Small intestine (tissue), 16 donors: ENCODE measurements around the gene TM4SF4. TPM values are rescaled to one million over a fixed set of nuclear protein-coding genes. Genes with fewer than 3 reads are reported as not detected.

Experiments used
- DNase-seq, 2 donors: peaks; one replicate each; pipeline versions ENCODE4 v3.0.0 to v3.0.0-alpha.2; 2013
- FAIRE-seq: peaks from 2 replicates; lab custom pipeline; 2012; peaks lifted over from hg19 to GRCh38; lab: Jason Lieb, UNC
- H3K27ac ChIP-seq, 3 donors: one replicate each; pipeline ENCODE4 v1.5.1; 2013; ENCODE audit warnings: low read length in 2 of 3, mild to moderate bottlenecking in 2 of 3, control low read depth in 1 of 3, inconsistent platforms in 1 of 3, low read depth in 1 of 3, moderate library complexity in 1 of 3
- H3K27me3 ChIP-seq, 3 donors: one replicate each; pipeline ENCODE4 v1.6.1; 2013; ENCODE audit warnings: low read length in 3 of 3, inconsistent platforms in 1 of 3; ENCODE audit not compliant: control insufficient read depth in 3 of 3, insufficient read depth in 3 of 3
- H3K36me3 ChIP-seq, 3 donors: one replicate each; pipeline ENCODE4 v1.6.1; 2013; ENCODE audit warnings: low read length in 3 of 3, inconsistent platforms in 1 of 3, low read depth in 1 of 3, mild to moderate bottlenecking in 1 of 3, moderate library complexity in 1 of 3; ENCODE audit not compliant: control insufficient read depth in 3 of 3, insufficient read depth in 2 of 3
- H3K4me1 ChIP-seq, 3 donors: one replicate each; pipeline ENCODE4 v1.6.1; 2013; ENCODE audit warnings: low read length in 2 of 3, inconsistent platforms in 1 of 3, low read depth in 1 of 3, mild to moderate bottlenecking in 1 of 3, moderate library complexity in 1 of 3; ENCODE audit not compliant: control insufficient read depth in 3 of 3, insufficient read depth in 2 of 3
- H3K4me3 ChIP-seq, 3 donors: one replicate each; pipeline ENCODE4 v1.5.1; 2013; ENCODE audit warnings: low read length in 3 of 3, control low read depth in 1 of 3, inconsistent platforms in 1 of 3, low read depth in 1 of 3, mild to moderate bottlenecking in 1 of 3, moderate library complexity in 1 of 3
- H3K9me3 ChIP-seq, 2 donors: one replicate each; pipeline ENCODE4 v1.6.1; 2013; ENCODE audit warnings: low read depth in 1 of 2, low read length in 1 of 2; ENCODE audit not compliant: control insufficient read depth in 2 of 2, insufficient read depth in 1 of 2
- WGBS, 3 donors: extraction: QIAGEN DNeasy Blood & Tissue Kit; methylation state at CpG; one replicate each; pipeline ENCODE4 v1.1.7; 2013; 5-methylcytosine and 5-hydroxymethylcytosine counted together
- long read RNA-seq, 10 donors: transcript quantifications; one replicate each; lab custom pipeline, GENCODE V29; 2026
- polyA plus RNA-seq, 4 donors: library from polyadenylated mRNA; stranded (reverse) in 3 of 4; unstranded in 1 of 4; fragments of 200-250 nt in 3 of 4; fragments of 120-200 nt in 1 of 4; gene quantifications; one replicate each; pipeline versions ENCODE4 v1.2.1 to v1.2.3, GENCODE V29; 2013
- donor health status: healthy with polysubstance abuse.
- donor health status: control.
- donor health status: control.
- donor health status: Bipolar disorder and iron deficiency.
- donor health status: healthy.

TM4SF4 gene
- polyA plus RNA-seq, result 1,000 to 10,000 TPM in 1 of 4 donors, 100 to 1,000 TPM in 2, 10 to 100 TPM in 1; 14.2 to 2,254 (median 658) TPM
- long read RNA-seq, donor 1, result 0 reads
- long read RNA-seq, donor 2, transcript TM4SF4-201 (5 exons, 2,101 nt), result major isoform, 16 of 16 reads
- long read RNA-seq, donor 2, partial matches to known transcripts, result 0 of 16 reads
- long read RNA-seq, donor 2, other reads (novel, unspliced or antisense), result 0 of 16 reads
- long read RNA-seq, donor 3, transcript TM4SF4-201 (5 exons, 2,101 nt), result major isoform, 31 of 62 reads
- long read RNA-seq, donor 3, partial matches to known transcripts, result 31 of 62 reads
- long read RNA-seq, donor 3, other reads (novel, unspliced or antisense), result 0 of 62 reads
- long read RNA-seq, donor 4, result 0 reads
- long read RNA-seq, donor 5, partial matches to known transcripts, result 0 of 2 reads
- long read RNA-seq, donor 5, other reads (novel, unspliced or antisense), result 0 of 2 reads
- long read RNA-seq, donor 6, transcript TM4SF4-201 (5 exons, 2,101 nt), result major isoform, 10 of 19 reads
- long read RNA-seq, donor 6, partial matches to known transcripts, result 9 of 19 reads
- long read RNA-seq, donor 6, other reads (novel, unspliced or antisense), result 0 of 19 reads
- long read RNA-seq, donor 7, result 0 reads
- long read RNA-seq, donor 8, result 0 reads
- long read RNA-seq, donor 9, transcript TM4SF4-201 (5 exons, 2,101 nt), result major isoform, 7 of 7 reads
- long read RNA-seq, donor 9, partial matches to known transcripts, result 0 of 7 reads
- long read RNA-seq, donor 9, other reads (novel, unspliced or antisense), result 0 of 7 reads
- long read RNA-seq, donor 10, transcript TM4SF4-201 (5 exons, 2,101 nt), result major isoform, 22 of 36 reads
- long read RNA-seq, donor 10, partial matches to known transcripts, result 14 of 36 reads
- long read RNA-seq, donor 10, other reads (novel, unspliced or antisense), result 0 of 36 reads

DNA sequence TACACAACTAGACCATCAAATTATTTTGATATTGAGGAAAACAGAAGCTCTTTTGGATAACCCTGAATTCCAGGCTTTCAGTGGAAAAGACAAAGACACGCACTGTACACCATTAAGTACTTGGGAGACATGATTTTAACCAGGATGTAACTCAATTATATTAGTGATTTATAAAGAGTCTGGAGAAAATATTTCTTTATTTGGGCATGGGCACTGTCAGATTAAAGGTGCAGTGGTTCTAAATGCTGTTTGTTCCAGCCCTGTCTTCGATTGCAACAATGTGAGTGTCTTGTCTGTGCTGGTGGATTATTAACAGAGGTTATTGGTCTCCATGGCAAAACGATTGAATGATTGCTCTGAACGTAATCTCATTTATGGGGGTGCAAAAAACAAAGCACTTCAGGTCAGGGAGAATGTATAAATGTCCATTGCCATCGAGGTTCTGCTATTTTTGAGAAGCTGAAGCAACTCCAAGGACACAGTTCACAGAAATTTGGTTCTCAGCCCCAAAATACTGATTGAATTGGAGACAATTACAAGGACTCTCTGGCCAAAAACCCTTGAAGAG, at the start of gene TM4SF4:
Gene TM4SF4, plus strand, starts transcription at position 448 of the 568 bp plus-strand sequence. CDS start 181 bp downstream, outside the sequence.
- Histone ChIP-seq H3K4me3 (peak within 1 kb of the TSS in 2 of 3 donors; percentile 42 to 81), H3K9me3 (no peaks in the 10 kb centered on the region), H3K4me1 (peaks cover 6 to 34% (median 14%) of the 10 kb centered on the region in 3 donors), H3K27ac (peak within 1 kb of the TSS; percentile 74 to 93 (median 91)), H3K27me3 (no peaks in the 10 kb centered on the region), H3K36me3 (peaks cover 0 to 4% (median 3%) of the 10 kb centered on the region in 3 donors)
- peak; percentile 82 to 90 for DNase-seq
- no peak for FAIRE-seq
- 16 to 54% (median 23%) methylated on average over 5 of the region's 5 CpGs for WGBS, 3 donors

GRCh38 chr3:149424918-149425317, 49.6 kb upstream of the TM4SF4 start:
- 43 to 62% (median 62%) methylated on average over 2 of the region's 2 CpGs for WGBS, 3 donors

DNA sequence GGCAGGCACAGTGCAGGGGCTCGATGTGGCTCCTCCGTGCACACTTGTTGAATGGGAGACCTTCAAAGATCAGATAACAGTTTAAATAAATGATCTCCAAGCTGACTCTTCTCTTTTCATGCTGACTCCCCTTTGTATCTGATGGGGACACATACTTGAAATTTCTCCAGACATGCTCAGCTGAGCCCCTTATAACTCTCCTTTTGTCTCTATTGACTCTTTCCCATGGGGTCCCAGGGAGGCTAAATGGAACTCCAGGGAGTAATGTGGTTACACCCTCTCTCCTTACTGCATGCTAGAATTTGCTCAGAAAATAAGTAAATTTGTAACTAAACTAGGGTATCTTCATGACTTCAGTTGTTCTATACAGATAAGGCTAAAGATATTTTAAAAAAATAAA, 48.2 kb upstream of the TM4SF4 start:
- 64 to 87% (median 77%) methylated on average over 2 of the region's 2 CpGs for WGBS, 3 donors
- Histone ChIP-seq H3K27me3 (no peaks in the 10 kb centered on the region), H3K4me1 (peaks cover 0 to 3% (median 0%) of the 10 kb centered on the region in 3 donors), H3K27ac (no peak overlapping the region), H3K36me3 (no peaks in the 10 kb centered on the region), H3K9me3 (no peaks in the 10 kb centered on the region), H3K4me3 (no peak overlapping the region)
- DNase-seq (no peak), FAIRE-seq (no peak)

More at GRCh38 chr3:149424918-149425317, 49.6 kb upstream of the TM4SF4 start:
- peaks cover 0 to 3% (median 0%) of the 10 kb centered on the region in 3 donors for H3K4me1 ChIP-seq
- H3K27me3 ChIP-seq, result no peaks in the 10 kb centered on the region
- no peak overlapping the region for H3K4me3 ChIP-seq
- H3K27ac ChIP-seq, result no peak overlapping the region
- no peaks in the 10 kb centered on the region for H3K9me3 ChIP-seq
- no peaks in the 10 kb centered on the region for H3K36me3 ChIP-seq
- no peak for FAIRE-seq
- DNase-seq, result no peak

GRCh38 chr3:149428087-149428486, 46.4 kb upstream of the TM4SF4 start:
- Histone ChIP-seq H3K4me3 (no peak overlapping the region), H3K36me3 (no peaks in the 10 kb centered on the region), H3K27me3 (no peaks in the 10 kb centered on the region), H3K4me1 (peaks cover 0 to 3% (median 0%) of the 10 kb centered on the region in 3 donors), H3K9me3 (no peaks in the 10 kb centered on the region), H3K27ac (no peak overlapping the region)
- FAIRE-seq (no peak), DNase-seq (no peak)
- WGBS, 3 donors, result 92 to 96% (median 93%) methylated on average over 2 of the region's 2 CpGs

DNA sequence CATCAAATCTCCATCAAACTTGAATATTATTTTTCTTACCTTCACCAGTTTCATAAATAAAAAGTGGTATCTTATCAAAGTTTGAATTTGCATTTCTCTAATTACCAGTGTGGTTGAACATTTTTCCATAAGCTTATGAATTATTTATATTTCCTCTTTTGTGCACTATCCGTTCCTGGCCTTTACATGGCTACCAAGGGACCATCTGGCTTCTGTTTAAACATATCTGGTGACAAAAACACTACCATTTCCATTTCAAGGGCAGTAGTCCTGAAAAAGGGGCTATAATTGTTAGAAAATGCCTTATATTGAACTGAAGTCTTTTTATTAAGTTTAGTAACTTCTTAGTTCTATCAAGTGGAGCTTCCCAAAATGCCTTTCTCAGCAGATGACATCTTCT, 44.3 kb upstream of the TM4SF4 start:
- Histone ChIP-seq H3K27me3 (no peaks in the 10 kb centered on the region), H3K4me3 (no peak overlapping the region), H3K27ac (no peak overlapping the region), H3K4me1 (peaks cover 0 to 3% (median 0%) of the 10 kb centered on the region in 3 donors), H3K9me3 (peaks cover 0 to 3% of the 10 kb centered on the region in 2 donors), H3K36me3 (no peaks in the 10 kb centered on the region)
- DNase-seq (no peak), FAIRE-seq (no peak)
- WGBS, 3 donors, result 67 to 83% (median 80%) methylated on average over 1 of the region's 1 CpG

- FAIRE-seq, result no peak
- H3K27ac ChIP-seq, result no peak overlapping the region
- no peaks in the 10 kb centered on the region for H3K27me3 ChIP-seq
- H3K9me3 ChIP-seq, result peaks cover 0 to 3% of the 10 kb centered on the region in 2 donors
- WGBS, 3 donors, result 74 to 83% (median 77%) methylated on average over 2 of the region's 2 CpGs
- peaks cover 0 to 8% (median 3%) of the 10 kb centered on the region in 3 donors for H3K4me1 ChIP-seq
- no peak overlapping the region for H3K4me3 ChIP-seq
- H3K36me3 ChIP-seq, result no peaks in the 10 kb centered on the region
- DNase-seq, result no peak
Observed at GRCh38 chr3:149432149-149432548, 42.3 kb upstream of the TM4SF4 start.

GRCh38 chr3:149435996-149436885, 38.3 kb upstream of the TM4SF4 start:
- Histone ChIP-seq H3K9me3 (peaks cover 0 to 3% of the 10 kb centered on the region in 2 donors), H3K4me3 (no peak overlapping the region), H3K36me3 (no peaks in the 10 kb centered on the region), H3K27me3 (no peaks in the 10 kb centered on the region), H3K27ac (peak overlapping the region in 1 of 3 donors; percentile 73), H3K4me1 (peaks cover 0 to 30% (median 0%) of the 10 kb centered on the region in 3 donors)
- no peak for DNase-seq
- no peak for FAIRE-seq
- WGBS, 3 donors, result 81 to 95% (median 94%) methylated on average over 6 of the region's 6 CpGs
